GM10248 (cell line): ENCODE results near the gene SSBP3.

ENCODE experiments used
- CTCF ChIA-PET: fragments of 300-600 bp; sonication (Branson Sonifier 250); formaldehyde crosslinking; extraction: SDS; loops from one replicate; lab custom pipeline; 2021; ENCODE audit warnings: antibody characterized with exemption; lab: Yijun Ruan, JAX
- POLR2A ChIA-PET: fragments of 350-650 bp; sonication (Branson Sonifier 250); formaldehyde crosslinking; extraction: SDS; loops from one replicate; lab custom pipeline; 2020; ENCODE audit warnings: antibody characterized with exemption; lab: Yijun Ruan, JAX
- DNase-seq: peaks from one replicate; pipeline ENCODE4 v3.0.0; 2012; ENCODE audit errors: extremely low spot score
- TF ChIP-seq, protein P1 (sequence below): IDR thresholded peaks from 2 replicates; pipeline ENCODE4 v1.5.1; 2012; ENCODE audit warnings: mild to moderate bottlenecking, low read depth; ENCODE audit errors: extremely low read depth, missing control alignments, control extremely low read depth

SSBP3 gene

DNA sequence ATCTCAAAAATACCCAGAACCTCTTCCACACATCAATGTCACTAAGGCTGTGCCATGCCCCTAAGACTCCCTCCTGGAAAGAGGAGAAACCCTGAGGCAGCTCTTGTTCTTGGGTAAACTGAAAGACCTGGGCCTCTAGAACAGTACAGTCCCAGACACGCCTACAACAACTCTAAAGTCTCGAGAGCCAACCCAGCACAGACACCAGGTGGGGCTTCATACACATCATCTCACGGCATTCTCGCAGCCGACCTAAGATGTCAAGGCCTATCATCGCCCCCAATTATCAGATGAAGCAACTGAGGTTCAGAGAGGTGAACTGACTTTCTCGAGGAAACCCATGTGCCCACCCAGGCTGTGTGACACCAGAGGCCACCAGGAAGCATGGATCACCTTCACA, 135.7 kb downstream of the SSBP3 start:
- no peak for DNase-seq
- CTCF ChIA-PET, result interaction anchor here (1.4 to 1.6 kb wide), 2 partner anchors 16 to 17 kb away, joined by 3 to 4 read pairs; no protein-coding TSS in a partner anchor
- TF ChIP-seq, protein P1, sequence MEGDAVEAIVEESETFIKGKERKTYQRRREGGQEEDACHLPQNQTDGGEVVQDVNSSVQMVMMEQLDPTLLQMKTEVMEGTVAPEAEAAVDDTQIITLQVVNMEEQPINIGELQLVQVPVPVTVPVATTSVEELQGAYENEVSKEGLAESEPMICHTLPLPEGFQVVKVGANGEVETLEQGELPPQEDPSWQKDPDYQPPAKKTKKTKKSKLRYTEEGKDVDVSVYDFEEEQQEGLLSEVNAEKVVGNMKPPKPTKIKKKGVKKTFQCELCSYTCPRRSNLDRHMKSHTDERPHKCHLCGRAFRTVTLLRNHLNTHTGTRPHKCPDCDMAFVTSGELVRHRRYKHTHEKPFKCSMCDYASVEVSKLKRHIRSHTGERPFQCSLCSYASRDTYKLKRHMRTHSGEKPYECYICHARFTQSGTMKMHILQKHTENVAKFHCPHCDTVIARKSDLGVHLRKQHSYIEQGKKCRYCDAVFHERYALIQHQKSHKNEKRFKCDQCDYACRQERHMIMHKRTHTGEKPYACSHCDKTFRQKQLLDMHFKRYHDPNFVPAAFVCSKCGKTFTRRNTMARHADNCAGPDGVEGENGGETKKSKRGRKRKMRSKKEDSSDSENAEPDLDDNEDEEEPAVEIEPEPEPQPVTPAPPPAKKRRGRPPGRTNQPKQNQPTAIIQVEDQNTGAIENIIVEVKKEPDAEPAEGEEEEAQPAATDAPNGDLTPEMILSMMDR, result no peak
- POLR2A ChIA-PET, result no interaction called here

DNA sequence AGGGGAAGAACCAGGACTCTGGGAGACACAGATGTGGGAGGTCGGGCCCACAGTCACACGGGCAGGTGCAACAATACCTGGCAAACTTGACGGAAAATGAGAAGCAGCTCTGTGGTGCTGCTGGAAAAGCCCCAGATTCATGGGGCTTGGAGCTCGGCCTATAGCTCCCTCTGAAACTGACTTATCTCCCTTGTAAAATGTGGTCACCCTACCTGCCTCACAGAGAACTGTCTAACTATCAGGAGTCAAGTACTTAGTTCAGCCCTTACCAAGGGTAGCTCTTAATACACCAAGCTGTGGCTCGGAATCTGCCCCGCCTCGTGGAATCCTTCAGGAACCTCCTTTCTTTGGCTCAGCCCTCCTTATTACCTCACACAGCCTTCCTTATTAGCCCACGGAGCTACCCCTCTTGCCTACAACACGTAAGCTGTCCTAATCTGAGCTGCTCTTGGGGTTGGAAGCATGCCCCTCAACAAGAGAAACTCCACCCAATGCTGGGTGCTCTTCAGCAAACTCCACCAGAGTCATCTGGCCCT, 137.4 kb downstream of the SSBP3 start:
- ChIA-PET CTCF (interaction anchor here (0.8 to 1.6 kb wide), 3 partner anchors 13 to 24 kb away, joined by 3 to 4 read pairs (median 3); no protein-coding TSS in a partner anchor), POLR2A (no interaction called here)
- no peak for DNase-seq
- TF ChIP-seq, protein P1, result no peak

DNA sequence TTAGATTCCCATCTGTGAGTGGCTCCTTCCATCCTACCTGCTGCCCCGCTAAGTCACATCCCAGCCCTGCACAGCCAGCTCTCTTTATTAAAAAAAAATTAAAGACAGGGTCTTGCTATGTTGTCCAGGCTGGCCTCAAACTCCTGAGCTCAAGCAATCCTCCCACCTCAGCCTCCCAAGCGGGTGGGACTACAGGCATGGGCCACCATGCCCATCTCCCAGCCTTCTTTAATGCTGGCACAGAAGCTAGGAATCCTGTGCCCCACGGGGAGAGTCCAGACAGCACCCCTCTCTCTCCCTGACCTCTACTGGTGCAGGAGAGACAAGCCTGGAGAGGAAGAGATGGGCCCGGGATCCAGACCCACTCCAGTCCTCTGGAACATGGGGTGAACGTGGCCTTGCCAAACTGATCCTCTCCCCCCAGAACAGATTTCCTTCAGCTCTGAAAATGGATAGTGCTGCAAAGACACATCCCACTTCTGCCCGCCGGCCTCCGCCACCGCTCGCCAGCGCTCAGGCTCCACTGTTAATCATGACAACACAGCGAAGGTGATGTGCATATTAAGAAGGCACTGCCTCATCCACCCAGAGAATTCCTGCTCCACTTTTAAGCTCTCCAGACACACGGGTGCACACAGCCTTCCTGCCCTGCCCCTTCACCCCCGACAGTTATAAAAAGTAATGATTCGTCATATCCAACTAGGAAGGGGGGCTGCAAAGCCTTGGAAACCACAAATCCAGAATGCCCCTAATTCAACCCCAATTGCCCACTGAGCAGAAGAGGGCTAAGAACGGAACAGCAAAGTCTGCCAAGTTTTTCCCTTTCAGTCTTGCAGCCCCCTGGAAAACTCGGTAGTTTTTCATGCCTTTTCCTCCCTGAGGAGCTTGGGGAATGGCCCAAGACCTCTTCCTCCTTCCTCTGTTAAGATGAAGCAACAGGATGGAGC, 138.1 kb downstream of the SSBP3 start:
- ChIA-PET CTCF (interaction anchor here (0.8 to 1.2 kb wide), 2 partner anchors 13 to 25 kb away, joined by 3 read pairs; no protein-coding TSS in a partner anchor), POLR2A (no interaction called here)
- TF ChIP-seq, protein P1, result no peak
- no peak for DNase-seq

DNA sequence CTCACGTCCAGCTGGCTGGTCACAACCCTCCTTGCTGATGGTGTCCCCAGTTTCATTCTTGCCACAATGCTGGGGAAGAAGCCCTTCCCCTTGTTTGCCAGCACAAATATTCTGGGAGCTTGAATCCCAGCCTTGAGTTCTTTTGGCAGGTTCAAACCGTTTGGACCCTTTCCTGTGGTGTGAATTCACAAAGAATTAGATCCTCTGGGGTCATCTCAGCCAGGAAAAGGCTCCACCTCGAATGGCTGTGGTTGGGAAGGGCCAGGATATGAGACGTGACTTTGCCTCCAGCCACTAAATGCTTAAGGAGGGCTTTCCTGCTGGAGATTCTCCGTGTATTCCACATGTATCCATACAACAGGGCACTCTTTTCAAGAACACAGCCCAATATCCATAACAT, 139.3 kb downstream of the SSBP3 start:
- ChIA-PET POLR2A (no interaction called here), CTCF (no interaction called here)
- no peak for DNase-seq
- TF ChIP-seq, protein P1, result no peak

DNA sequence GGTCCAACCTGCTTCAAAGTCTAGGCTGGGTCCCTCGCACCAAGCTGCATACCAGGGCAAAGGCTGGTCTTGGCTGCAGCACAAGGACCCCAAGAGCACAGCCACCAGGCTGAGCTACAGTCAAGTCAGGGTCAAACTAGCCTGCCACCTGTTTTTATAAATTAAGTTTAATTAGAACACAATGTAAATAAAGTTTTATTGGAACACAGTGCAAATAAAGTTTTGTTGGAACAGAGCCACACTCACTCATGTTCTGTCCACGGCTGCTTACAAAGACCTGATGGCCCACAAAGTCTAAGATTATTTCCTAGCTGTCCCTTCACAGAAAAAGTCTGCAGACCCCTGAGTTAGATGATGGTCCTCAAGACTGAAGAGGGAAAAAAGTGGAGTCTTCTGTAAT, 140.0 kb downstream of the SSBP3 start:
- TF ChIP-seq, protein P1, result no peak
- CTCF ChIA-PET, result interaction anchor here (1.5 kb wide), 1 partner anchor 119 kb away, joined by 3 read pairs; no protein-coding TSS in a partner anchor
- no peak for DNase-seq
- POLR2A ChIA-PET, result no interaction called here

DNA sequence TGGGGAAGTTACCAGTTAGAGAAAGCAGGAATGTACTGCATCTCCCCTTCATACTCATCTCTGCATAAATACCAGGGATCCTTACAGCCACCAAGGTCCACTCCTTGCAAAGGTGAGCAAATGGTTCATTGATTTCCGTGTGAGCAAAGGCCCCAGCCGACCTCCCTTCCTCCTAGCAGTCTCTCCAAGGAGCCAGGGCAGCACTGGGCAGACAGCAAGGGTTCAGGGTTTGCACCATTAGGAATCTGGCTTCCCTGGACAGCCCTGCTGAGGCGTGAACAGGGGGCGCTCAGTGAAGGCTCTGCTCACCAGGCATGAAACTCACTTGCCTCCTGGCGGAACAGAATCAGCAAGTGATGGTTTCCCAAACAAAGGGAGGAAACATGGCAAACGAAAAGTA, 140.5 kb downstream of the SSBP3 start:
- no peak for DNase-seq
- POLR2A ChIA-PET, result no interaction called here
- CTCF ChIA-PET, result interaction anchor here (1.5 kb wide), 1 partner anchor 118 kb away, joined by 3 read pairs; no protein-coding TSS in a partner anchor
- TF ChIP-seq, protein P1, result no peak
